Measurements from ENCODE around the gene TXNL1. TPM values are rescaled to one million over a fixed set of nuclear protein-coding genes. Genes with fewer than 3 reads are reported as not detected.

Gene TXNL1
- total and polyA plus RNA-seq, 2 of the 13 experiments (the other 11 are each of a cell fraction or from before 2014, with no cell fraction given), result 41.9 to 73.1 TPM

GRCh38 chr18:56645415-56646016 lies 7.1 kb upstream of the TXNL1 start:
- TF ChIP-seq TEF (CRISPR knock-in tag; IDR thresholded peaks at IDR 0.05), result no peak
- TF ChIP-seq CTCF (CRISPR knock-in tag; IDR thresholded peaks at IDR 0.05), result peak; percentile 43
- no peak for FAIRE-seq
- 60% methylated on average over 5 of the region's 5 CpGs for WGBS (ENCODE audit: low lambda C conversion rate)
- in situ Hi-C loops (cut with HindIII; ENCODE audit: extremely low pct_ligation_motif_present, low pct_unique_long_range_greater_than_20kb), result no loop called here
- Histone ChIP-seq H2AFZ (ENCODE audit: low read length) (no peak overlapping the region), H3K79me2 (ENCODE audit: insufficient read depth, low read length) (no peaks in the 10 kb centered on the region), H3K4me3 (replicated peaks in 1 of 3; ENCODE audit: insufficient read depth in 1 of 3, low read depth in 2 of 3, low read length in 3 of 3) (no peak overlapping the region), H3K36me3 (replicated peaks in 1 of 2; ENCODE audit: control insufficient read depth in 1 of 2, insufficient read depth in 2 of 2, low read length in 2 of 2) (no peaks in the 10 kb centered on the region), H4K20me1 (ENCODE audit: insufficient read depth, low read length) (no peaks in the 10 kb centered on the region), H3K4me2 (ENCODE audit: low read depth, low read length) (no peak overlapping the region), H3K9me3 (ENCODE audit: low read length) (no peaks in the 10 kb centered on the region), H3K27ac (ENCODE audit: extremely low read length, insufficient read depth, low read length) (no peak overlapping the region), H3K27me3 (ENCODE audit: control insufficient read depth in 1 of 2, insufficient read depth in 2 of 2, low read length in 2 of 2) (no peaks in the 10 kb centered on the region), H3K4me1 (ENCODE audit: insufficient read depth, low read length) (peaks cover 20% of the 10 kb centered on the region), H3K9ac (ENCODE audit: insufficient read depth, low read depth, low read length) (no peak overlapping the region)
- no TSS peak for BruUV-seq (replicated peaks)
- intact Hi-C loops (cut with micrococcal nuclease; ENCODE audit: unreplicated experiment), result no loop called here
- ChIA-PET POLR2A (no interaction called here), CTCF (ENCODE audit: low intra/inter-chr PET ratio, low total read pairs) (no interaction called here)
- DNase-seq (ENCODE audit: low spot score), result no peak
- ATAC-seq, result no peak

GRCh38 chr18:56643381-56643780 lies 5.0 kb upstream of the TXNL1 start:
- no peak overlapping the region for H2AFZ ChIP-seq (ENCODE audit: low read length)
- H3K4me2 ChIP-seq (ENCODE audit: low read depth, low read length), result no peak overlapping the region
- peaks cover under 1% of the 10 kb centered on the region for H3K79me2 ChIP-seq (ENCODE audit: insufficient read depth, low read length)
- H3K9ac ChIP-seq (ENCODE audit: insufficient read depth, low read depth, low read length), result no peak overlapping the region
- no peaks in the 10 kb centered on the region; a peak in 1 of 5 replicates for H3K27me3 ChIP-seq (ENCODE audit: control insufficient read depth in 1 of 2, insufficient read depth in 2 of 2, low read length in 2 of 2)
- ChIA-PET POLR2A (no interaction called here), CTCF (ENCODE audit: low intra/inter-chr PET ratio, low total read pairs) (no interaction called here)
- FAIRE-seq (no peak), DNase-seq (ENCODE audit: low spot score) (no peak), ATAC-seq (no peak)
- no peaks in the 10 kb centered on the region for H3K36me3 ChIP-seq (replicated peaks in 1 of 2; ENCODE audit: control insufficient read depth in 1 of 2, insufficient read depth in 2 of 2, low read length in 2 of 2)
- no peak overlapping the region for H3K27ac ChIP-seq (ENCODE audit: extremely low read length, insufficient read depth, low read length)
- WGBS (ENCODE audit: low lambda C conversion rate), result 97% methylated on average over 3 of the region's 3 CpGs
- in situ Hi-C loops (cut with HindIII; ENCODE audit: extremely low pct_ligation_motif_present, low pct_unique_long_range_greater_than_20kb) (no loop called here), intact Hi-C loops (cut with micrococcal nuclease; ENCODE audit: unreplicated experiment) (no loop called here)
- H3K4me3 ChIP-seq (replicated peaks in 1 of 3; ENCODE audit: insufficient read depth in 1 of 3, low read depth in 2 of 3, low read length in 3 of 3), result no peak overlapping the region
- H3K4me1 ChIP-seq (ENCODE audit: insufficient read depth, low read length), result peaks cover 21% of the 10 kb centered on the region
- no peaks in the 10 kb centered on the region for H3K9me3 ChIP-seq (ENCODE audit: low read length)
- no TSS peak for BruUV-seq (replicated peaks)
- H4K20me1 ChIP-seq (ENCODE audit: insufficient read depth, low read length), result no peaks in the 10 kb centered on the region
- no peak for TF ChIP-seq BHLHE40 (IDR thresholded peaks at IDR 0.05; ENCODE audit: low read length)
- no peak for TF ChIP-seq HIC2 (CRISPR knock-in tag; IDR thresholded peaks at IDR 0.05; ENCODE audit: low read depth)
- TF ChIP-seq ZNF713 (CRISPR knock-in tag; IDR thresholded peaks at IDR 0.05), result no peak
- TF ChIP-seq MEIS1 (CRISPR knock-in tag; IDR thresholded peaks at IDR 0.05; ENCODE audit: borderline replicate concordance), result no peak
- TF ChIP-seq CREM (IDR thresholded peaks at IDR 0.05), result no peak
- TF ChIP-seq CREM (CRISPR knock-in tag; IDR thresholded peaks at IDR 0.05), result no peak
- TF ChIP-seq SNRNP70 (IDR thresholded peaks at IDR 0.05; ENCODE audit: low read depth, low read length), result no peak
- no peak for TF ChIP-seq SCMH1 (CRISPR knock-in tag; IDR thresholded peaks at IDR 0.05; ENCODE audit: borderline replicate concordance)
- TF ChIP-seq TBP (CRISPR knock-in tag; IDR thresholded peaks at IDR 0.05), result no peak
- TF ChIP-seq CBX2 (IDR thresholded peaks at IDR 0.05; ENCODE audit: low read depth, low read length), result no peak
- TF ChIP-seq CBX2 (CRISPR knock-in tag; IDR thresholded peaks at IDR 0.05; ENCODE audit: low read depth), result no peak

All from HepG2 (cell line).